ENCODE data around the gene ST7L. TPM values are rescaled to one million over a fixed set of nuclear protein-coding genes. Genes with fewer than 3 reads are reported as not detected.

Gene ST7L
- total and polyA plus RNA-seq, 10 of the 15 experiments (the other 5 are each of a cell fraction or from before 2014, with no cell fraction given): 3.6 to 13.7 (median 8.9) TPM

- SMC1A ChIA-PET (ENCODE audit: uncharacterized antibody, unreplicated experiment): interaction anchor here (0.7 to 1.0 kb wide), 2 partner anchors 10 to 213 kb away, joined by 3 to 5 read pairs; no protein-coding TSS in a partner anchor
- no peak overlapping the region for H2AFZ ChIP-seq (ENCODE audit: control insufficient read depth, low read depth, low read length)
- in situ Hi-C loops (cut with MboI) (no loop called here), intact Hi-C loops (cut with micrococcal nuclease; ENCODE audit: unreplicated experiment) (no loop called here)
- DNase-seq (ENCODE audit: low read depth, low spot score) (no peak), ATAC-seq (no peak), FAIRE-seq (no peak)
- H3K4me2 ChIP-seq (ENCODE audit: control insufficient read depth, insufficient read depth): no peak overlapping the region
- POLR2A ChIA-PET: no interaction called here
- H3K4me3 ChIP-seq: no peak overlapping the region
- H3K27ac ChIP-seq (ENCODE audit: control insufficient read depth, insufficient read depth): no peak overlapping the region
- CTCF ChIA-PET: interaction anchor here (1.5 to 2.4 kb wide), 2 partner anchors 10 to 13 kb away, joined by 3 to 7 read pairs; no protein-coding TSS in a partner anchor
- H3K36me3 ChIP-seq (ENCODE audit: control insufficient read depth in 2 of 2, insufficient read depth in 2 of 2, low read length in 1 of 2): peaks cover 0 to 4% of the 10 kb centered on the region in 2 experiments; a peak in 1 of 4 replicates
- H3K79me2 ChIP-seq (ENCODE audit: control insufficient read depth, insufficient read depth, low read length): no peaks in the 10 kb centered on the region
- no peaks in the 10 kb centered on the region for H3K27me3 ChIP-seq (replicated peaks in 1 of 2; ENCODE audit: control insufficient read depth in 2 of 2, insufficient read depth in 2 of 2, low read length in 1 of 2)
- H4K20me1 ChIP-seq (ENCODE audit: control insufficient read depth, insufficient read depth): no peaks in the 10 kb centered on the region
- H3K9me3 ChIP-seq (replicated peaks; ENCODE audit: control insufficient read depth, insufficient read depth, low read length): no peaks in the 10 kb centered on the region
- RAD21 ChIA-PET (ENCODE audit: unreplicated experiment): no interaction called here
- TF ChIP-seq CBX3 (IDR thresholded peaks at IDR 0.05; ENCODE audit: borderline replicate concordance, low read depth) (no peak), BACH1 (IDR thresholded peaks at IDR 0.05; ENCODE audit: borderline replicate concordance) (no peak), SREBF1 (IDR thresholded peaks at IDR 0.05; ENCODE audit: low read length) (no peak), SUPT20H (IDR thresholded peaks at IDR 0.05; ENCODE audit: borderline replicate concordance, control insufficient read depth, low read depth, low read length) (no peak), PAX8 (IDR thresholded peaks at IDR 0.05) (no peak), IRF3 (IDR thresholded peaks at IDR 0.05) (no peak), POLR2A (IDR thresholded peaks at IDR 0.05; ENCODE audit: low read depth, low read length) (no peak), ZBTB11 (CRISPR knock-in tag; IDR thresholded peaks at IDR 0.05) (no peak), RCOR1 (conservative IDR thresholded peaks at IDR 0.05; ENCODE audit: low read depth, low read length) (no peak), JUNB (IDR thresholded peaks at IDR 0.05) (no peak), E2F4 (IDR thresholded peaks at IDR 0.05; ENCODE audit: low read depth, low read length) (no peak), RELA (IDR thresholded peaks at IDR 0.05; ENCODE audit: borderline replicate concordance, partially characterized antibody) (no peak), KLF5 (IDR thresholded peaks at IDR 0.05; ENCODE audit: partially characterized antibody) (no peak), GATAD2B (conservative IDR thresholded peaks at IDR 0.05; ENCODE audit: low read depth) (no peak)
- BruUV-seq (replicated peaks): no TSS peak
- H3K4me1 ChIP-seq (ENCODE audit: control insufficient read depth, insufficient read depth, low read length): no peaks in the 10 kb centered on the region; the same call in 1 of the 2 replicates
- no peak overlapping the region for H3K9ac ChIP-seq (ENCODE audit: control insufficient read depth, insufficient read depth, low read length)
- 95% methylated on average over 1 of the region's 1 CpG for WGBS (ENCODE audit: insufficient coverage, insufficient replicate concordance, low lambda C conversion rate, missing lambda C conversion rate)
Observed at GRCh38 chr1:112603541-112603940, 15.4 kb downstream of the ST7L start.

All from GM12878 (cell line).